ENCODE measurements around the gene STX8.
A peak's percentile ranks its signal among the peaks of the same experiment; 100 is the strongest.

Gene STX8

DNA sequence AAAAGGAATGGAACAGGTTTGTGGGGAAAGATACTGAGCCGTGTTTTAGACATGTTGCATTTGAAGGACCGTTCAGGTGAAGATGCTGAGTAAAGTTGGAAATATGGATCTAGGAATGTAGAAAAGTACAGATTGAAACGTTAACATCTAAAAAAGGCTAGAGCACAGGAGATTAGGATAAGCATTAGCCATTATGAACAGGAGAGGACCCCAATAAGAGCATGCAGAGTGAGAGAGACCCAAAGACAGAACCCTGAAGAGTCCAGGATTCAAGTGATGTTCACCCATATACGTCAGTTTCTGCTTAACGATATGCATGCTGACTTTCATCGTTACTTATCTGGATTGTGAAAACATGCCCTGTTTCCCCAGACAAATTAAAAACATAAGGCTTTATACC is 140.5 kb downstream of the STX8 start:
- H3K4me3 ChIP-seq (ENCODE audit: low read depth, low read length), result no peak overlapping the region
- TF ChIP-seq, protein P1, sequence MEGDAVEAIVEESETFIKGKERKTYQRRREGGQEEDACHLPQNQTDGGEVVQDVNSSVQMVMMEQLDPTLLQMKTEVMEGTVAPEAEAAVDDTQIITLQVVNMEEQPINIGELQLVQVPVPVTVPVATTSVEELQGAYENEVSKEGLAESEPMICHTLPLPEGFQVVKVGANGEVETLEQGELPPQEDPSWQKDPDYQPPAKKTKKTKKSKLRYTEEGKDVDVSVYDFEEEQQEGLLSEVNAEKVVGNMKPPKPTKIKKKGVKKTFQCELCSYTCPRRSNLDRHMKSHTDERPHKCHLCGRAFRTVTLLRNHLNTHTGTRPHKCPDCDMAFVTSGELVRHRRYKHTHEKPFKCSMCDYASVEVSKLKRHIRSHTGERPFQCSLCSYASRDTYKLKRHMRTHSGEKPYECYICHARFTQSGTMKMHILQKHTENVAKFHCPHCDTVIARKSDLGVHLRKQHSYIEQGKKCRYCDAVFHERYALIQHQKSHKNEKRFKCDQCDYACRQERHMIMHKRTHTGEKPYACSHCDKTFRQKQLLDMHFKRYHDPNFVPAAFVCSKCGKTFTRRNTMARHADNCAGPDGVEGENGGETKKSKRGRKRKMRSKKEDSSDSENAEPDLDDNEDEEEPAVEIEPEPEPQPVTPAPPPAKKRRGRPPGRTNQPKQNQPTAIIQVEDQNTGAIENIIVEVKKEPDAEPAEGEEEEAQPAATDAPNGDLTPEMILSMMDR (conservative IDR thresholded peaks at IDR 0.05; ENCODE audit: low read depth, low read length), result no peak
- DNase-seq (ENCODE audit: low read depth), result no peak

DNA sequence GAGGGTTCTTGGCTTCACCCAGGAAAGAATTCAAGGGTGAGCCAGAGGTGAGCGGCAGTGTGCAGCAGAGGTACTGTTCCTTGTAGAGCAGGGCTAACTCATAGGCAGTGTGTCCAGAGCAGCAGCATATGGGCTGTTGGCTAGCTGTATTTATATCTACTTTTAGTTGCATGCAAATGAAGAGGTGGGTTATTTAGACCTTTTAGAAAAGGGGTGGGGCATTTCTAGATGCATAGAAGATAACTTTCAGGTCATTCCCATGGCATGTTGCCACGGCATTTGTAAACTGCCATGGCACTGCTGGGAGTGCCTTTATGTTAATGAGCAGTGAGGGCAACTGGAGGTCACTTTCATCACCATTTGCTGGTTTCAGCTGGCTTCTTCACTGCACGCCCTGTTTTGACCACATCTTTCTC is 141.0 kb downstream of the STX8 start:
- TF ChIP-seq, protein P1 (conservative IDR thresholded peaks at IDR 0.05; ENCODE audit: low read depth, low read length), result no peak
- peak; percentile 34 for DNase-seq (ENCODE audit: low read depth)
- H3K4me3 ChIP-seq (ENCODE audit: low read depth, low read length), result no peak overlapping the region

DNA sequence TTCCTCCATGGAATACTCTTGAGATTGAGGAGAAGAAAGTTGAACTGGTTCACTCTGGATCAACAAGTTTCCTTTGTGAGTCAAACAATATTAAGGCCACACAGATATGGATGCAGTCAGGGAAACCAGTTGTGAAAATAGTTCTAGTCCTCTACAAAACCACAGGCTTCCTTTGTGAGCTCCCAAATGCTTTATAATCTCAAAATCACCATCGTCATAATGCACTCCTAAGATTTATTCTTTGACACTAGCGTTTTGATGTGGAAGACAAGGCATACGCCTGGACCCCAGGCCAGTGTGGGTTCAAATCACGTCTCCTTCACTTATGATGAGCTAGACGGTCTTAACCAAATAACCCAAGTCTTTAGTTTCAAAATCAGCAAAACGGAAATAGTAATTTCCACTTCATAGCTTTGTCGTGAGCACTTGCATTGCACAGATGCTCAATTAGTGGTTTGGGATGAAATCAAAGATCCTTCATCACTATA is 142.6 kb downstream of the STX8 start:
- no peak overlapping the region for H3K4me3 ChIP-seq (ENCODE audit: low read depth, low read length)
- peak; percentile 66 for DNase-seq (ENCODE audit: low read depth)
- TF ChIP-seq, protein P1 (conservative IDR thresholded peaks at IDR 0.05; ENCODE audit: low read depth, low read length), result no peak

DNA sequence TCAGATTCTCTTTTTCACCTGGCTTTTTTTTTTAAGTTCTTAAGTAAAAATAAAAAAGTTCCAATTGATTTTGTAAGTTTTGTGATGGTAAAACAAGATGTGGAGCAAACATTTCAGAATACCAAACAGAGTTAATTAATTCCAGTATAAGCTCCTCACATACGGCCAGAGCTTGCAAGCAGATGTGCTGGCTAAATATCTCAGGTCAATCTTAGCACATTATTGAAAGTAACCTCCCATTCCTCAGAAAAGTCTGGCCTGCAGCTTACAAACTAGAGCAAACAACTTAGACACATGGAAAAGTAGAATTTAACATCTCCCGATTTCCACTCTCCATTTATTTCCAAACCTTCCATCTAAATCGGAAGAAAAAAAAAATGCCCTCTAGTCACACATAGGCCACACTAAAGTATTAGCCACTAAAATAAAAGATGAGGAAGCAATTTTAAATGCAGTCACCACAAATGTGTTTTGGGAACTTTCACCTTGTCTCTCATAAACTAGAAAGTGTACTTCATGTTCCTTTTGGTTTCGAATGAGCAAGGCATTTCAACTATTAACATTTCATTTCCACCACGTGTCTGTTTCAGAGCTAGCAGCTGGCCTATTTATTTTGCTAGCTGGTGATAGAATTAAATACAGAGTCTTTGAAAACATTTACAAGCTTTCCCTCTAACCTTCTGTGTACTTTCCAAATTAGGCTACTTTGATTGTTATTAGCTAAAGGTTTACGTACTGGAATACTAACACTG is 143.3 kb downstream of the STX8 start:
- TF ChIP-seq, protein P1 (conservative IDR thresholded peaks at IDR 0.05; ENCODE audit: low read depth, low read length), result no peak
- peak; percentile 79 for DNase-seq (ENCODE audit: low read depth)

DNA sequence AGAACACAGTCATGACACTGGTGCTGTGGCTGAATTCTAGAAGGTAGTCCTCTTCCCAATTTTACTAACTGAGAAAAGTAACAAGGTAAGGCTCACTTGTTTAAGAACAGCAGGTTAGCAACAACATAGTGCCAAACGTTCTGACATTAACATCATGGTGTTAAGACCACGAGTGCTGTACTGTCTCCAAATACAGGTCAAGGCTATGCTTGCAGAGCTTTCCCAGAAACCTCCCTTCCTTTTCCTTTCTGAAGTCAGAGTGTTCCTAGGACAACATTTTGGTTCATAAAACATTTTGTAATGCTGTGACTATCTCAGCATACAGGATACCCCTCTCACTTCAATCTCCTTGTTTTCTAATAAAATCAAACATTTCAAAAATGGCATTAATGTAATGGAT is 144.0 kb downstream of the STX8 start:
- no peak for DNase-seq (ENCODE audit: low read depth)

More for the DNA sequence above, 143.3 kb downstream of the STX8 start:
- no peak overlapping the region for H3K4me3 ChIP-seq (ENCODE audit: low read depth, low read length)

DNA sequence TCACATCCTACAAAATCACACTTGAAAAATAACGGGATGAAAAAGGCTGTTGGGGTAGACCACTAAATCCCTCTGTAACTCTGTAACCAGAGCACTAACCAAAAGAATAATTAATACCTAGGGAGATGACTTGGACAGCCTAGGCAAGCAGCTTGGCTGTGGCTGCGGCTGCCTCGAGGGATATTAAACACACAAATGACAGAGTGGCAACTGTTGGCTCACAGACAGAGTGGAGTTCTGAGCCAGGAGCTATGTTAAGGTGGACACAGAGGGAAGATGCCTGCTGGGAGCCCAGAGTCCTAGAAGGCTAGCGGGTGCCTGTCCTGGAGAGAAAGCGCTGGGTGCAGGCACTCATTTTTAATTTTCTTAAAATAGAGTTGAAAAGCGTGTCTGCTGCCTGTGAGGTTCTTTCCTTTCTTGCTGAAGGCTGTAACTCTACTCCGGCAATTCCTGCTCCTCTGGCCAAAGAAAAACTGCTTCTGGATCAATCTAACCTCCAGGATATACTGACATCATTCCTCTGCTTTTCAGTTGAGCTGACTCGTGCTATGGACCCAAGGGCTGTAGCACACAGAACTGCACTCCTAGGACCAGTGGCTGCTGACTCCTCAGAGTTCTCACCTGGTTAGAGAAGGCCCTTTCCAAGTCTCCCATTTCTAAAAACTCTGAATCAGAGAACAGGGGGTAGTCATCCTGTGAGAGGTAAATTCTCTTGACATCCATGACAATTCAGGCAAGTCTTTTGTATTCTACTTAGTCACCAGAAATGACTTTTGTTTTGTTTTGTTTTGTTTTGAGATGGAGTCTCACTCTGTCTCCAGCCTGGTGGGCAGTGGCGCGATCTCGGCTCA is 147.9 kb downstream of the STX8 start:
- DNase-seq (ENCODE audit: low read depth), result no peak

More for the DNA sequence above, 144.0 kb downstream of the STX8 start:
- no peak overlapping the region for H3K4me3 ChIP-seq (ENCODE audit: low read depth, low read length)
- TF ChIP-seq, protein P1 (conservative IDR thresholded peaks at IDR 0.05; ENCODE audit: low read depth, low read length), result no peak

More for the DNA sequence above, 147.9 kb downstream of the STX8 start:
- H3K4me3 ChIP-seq (ENCODE audit: low read depth, low read length), result no peak overlapping the region
- TF ChIP-seq, protein P1 (conservative IDR thresholded peaks at IDR 0.05; ENCODE audit: low read depth, low read length), result no peak

Data from choroid plexus epithelial cell (primary cell).